Measurements from ENCODE around the gene UBA1. TPM values are rescaled to one million over a fixed set of nuclear protein-coding genes. Genes with fewer than 3 reads are reported as not detected.

UBA1 gene
- total RNA-seq, 3 donors from 2014 or later: 160 to 198 (median 172) TPM

- Histone ChIP-seq H3K36me3 (ENCODE audit: low read depth) (no peaks in the 10 kb centered on the region), H3K4me3 (no peak overlapping the region), H3K4me1 (ENCODE audit: low read depth) (no peaks in the 10 kb centered on the region), H3K9me3 (no peaks in the 10 kb centered on the region)
- DNase-seq: no peak
- no peak for TF ChIP-seq CTCF (IDR thresholded peaks at IDR 0.05)
- intact Hi-C loops (cut with DNase I, micrococcal nuclease): no loop called here
- no peak for ATAC-seq
These were observed 9.2 kb downstream of the UBA1 start for GRCh38 chrX:47202877-47203276.

GRCh38 chrX:47204970-47205369, 11.3 kb downstream of the UBA1 start:
- ATAC-seq: no peak

GRCh38 chrX:47206316-47206715, 12.7 kb downstream of the UBA1 start:
- ATAC-seq (no peak), DNase-seq (no peak)
- no peaks in the 10 kb centered on the region for H3K36me3 ChIP-seq (ENCODE audit: low read depth)
- intact Hi-C loops (cut with DNase I, micrococcal nuclease): no loop called here
- no peaks in the 10 kb centered on the region for H3K9me3 ChIP-seq
- TF ChIP-seq CTCF (IDR thresholded peaks at IDR 0.05): no peak
- H3K4me3 ChIP-seq: no peak overlapping the region
- no peaks in the 10 kb centered on the region for H3K4me1 ChIP-seq (ENCODE audit: low read depth)

More at GRCh38 chrX:47204970-47205369, 11.3 kb downstream of the UBA1 start:
- Histone ChIP-seq H3K36me3 (ENCODE audit: low read depth) (no peaks in the 10 kb centered on the region), H3K9me3 (no peaks in the 10 kb centered on the region), H3K4me1 (ENCODE audit: low read depth) (no peaks in the 10 kb centered on the region), H3K4me3 (no peak overlapping the region)
- no peak for DNase-seq
- TF ChIP-seq CTCF (IDR thresholded peaks at IDR 0.05): no peak
- intact Hi-C loops (cut with DNase I, micrococcal nuclease): no loop called here

- Histone ChIP-seq H3K4me1 (ENCODE audit: low read depth) (no peaks in the 10 kb centered on the region), H3K9me3 (no peaks in the 10 kb centered on the region), H3K4me3 (no peak overlapping the region), H3K36me3 (ENCODE audit: low read depth) (no peaks in the 10 kb centered on the region)
- ATAC-seq (no peak), DNase-seq (no peak)
- no peak for TF ChIP-seq CTCF (IDR thresholded peaks at IDR 0.05)
- intact Hi-C loops (cut with DNase I, micrococcal nuclease): no loop called here
These were observed 14.5 kb downstream of the UBA1 start for GRCh38 chrX:47208108-47208507.

- Histone ChIP-seq H3K4me3 (no peak overlapping the region), H3K36me3 (ENCODE audit: low read depth) (no peaks in the 10 kb centered on the region)
- ATAC-seq: no peak
These were observed 16.0 kb downstream of the UBA1 start for GRCh38 chrX:47209508-47210238.

More at GRCh38 chrX:47209508-47210238, 16.0 kb downstream of the UBA1 start:
- Histone ChIP-seq H3K4me1 (ENCODE audit: low read depth) (no peaks in the 10 kb centered on the region), H3K9me3 (no peaks in the 10 kb centered on the region)
- intact Hi-C loops (cut with DNase I, micrococcal nuclease): no loop called here
- no peak for TF ChIP-seq CTCF (IDR thresholded peaks at IDR 0.05)
- DNase-seq: no peak

Data from mucosa of descending colon (tissue), 3 donors.